ENCODE data around the gene SPATA6.

DNA sequence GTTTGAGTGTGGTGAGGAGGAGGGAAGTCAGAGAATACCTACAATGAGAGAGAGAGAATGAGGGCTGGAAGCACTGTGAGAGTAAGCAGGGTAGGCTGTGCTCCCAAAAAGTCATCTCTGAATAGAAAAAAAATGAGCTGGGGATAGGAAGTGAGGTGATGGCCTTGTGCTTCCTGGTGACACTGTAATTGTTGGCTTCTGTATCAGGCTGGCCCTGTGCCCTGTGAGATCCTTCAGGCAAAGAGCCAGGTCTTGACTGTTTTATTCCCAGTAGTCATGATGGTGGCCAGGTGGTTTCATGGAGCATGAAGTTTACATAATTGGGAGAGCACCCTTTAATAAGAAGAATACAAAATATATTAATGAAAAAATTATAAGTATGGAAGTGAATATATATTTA, 20.4 kb upstream of the SPATA6 start:
- TF ChIP-seq, protein P1, sequence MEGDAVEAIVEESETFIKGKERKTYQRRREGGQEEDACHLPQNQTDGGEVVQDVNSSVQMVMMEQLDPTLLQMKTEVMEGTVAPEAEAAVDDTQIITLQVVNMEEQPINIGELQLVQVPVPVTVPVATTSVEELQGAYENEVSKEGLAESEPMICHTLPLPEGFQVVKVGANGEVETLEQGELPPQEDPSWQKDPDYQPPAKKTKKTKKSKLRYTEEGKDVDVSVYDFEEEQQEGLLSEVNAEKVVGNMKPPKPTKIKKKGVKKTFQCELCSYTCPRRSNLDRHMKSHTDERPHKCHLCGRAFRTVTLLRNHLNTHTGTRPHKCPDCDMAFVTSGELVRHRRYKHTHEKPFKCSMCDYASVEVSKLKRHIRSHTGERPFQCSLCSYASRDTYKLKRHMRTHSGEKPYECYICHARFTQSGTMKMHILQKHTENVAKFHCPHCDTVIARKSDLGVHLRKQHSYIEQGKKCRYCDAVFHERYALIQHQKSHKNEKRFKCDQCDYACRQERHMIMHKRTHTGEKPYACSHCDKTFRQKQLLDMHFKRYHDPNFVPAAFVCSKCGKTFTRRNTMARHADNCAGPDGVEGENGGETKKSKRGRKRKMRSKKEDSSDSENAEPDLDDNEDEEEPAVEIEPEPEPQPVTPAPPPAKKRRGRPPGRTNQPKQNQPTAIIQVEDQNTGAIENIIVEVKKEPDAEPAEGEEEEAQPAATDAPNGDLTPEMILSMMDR (IDR thresholded peaks at IDR 0.05) = no peak
- no peak for TF ChIP-seq POLR2AphosphoS5 (IDR thresholded peaks at IDR 0.05; ENCODE audit: low read depth, low read length)
- TF ChIP-seq, protein P2, sequence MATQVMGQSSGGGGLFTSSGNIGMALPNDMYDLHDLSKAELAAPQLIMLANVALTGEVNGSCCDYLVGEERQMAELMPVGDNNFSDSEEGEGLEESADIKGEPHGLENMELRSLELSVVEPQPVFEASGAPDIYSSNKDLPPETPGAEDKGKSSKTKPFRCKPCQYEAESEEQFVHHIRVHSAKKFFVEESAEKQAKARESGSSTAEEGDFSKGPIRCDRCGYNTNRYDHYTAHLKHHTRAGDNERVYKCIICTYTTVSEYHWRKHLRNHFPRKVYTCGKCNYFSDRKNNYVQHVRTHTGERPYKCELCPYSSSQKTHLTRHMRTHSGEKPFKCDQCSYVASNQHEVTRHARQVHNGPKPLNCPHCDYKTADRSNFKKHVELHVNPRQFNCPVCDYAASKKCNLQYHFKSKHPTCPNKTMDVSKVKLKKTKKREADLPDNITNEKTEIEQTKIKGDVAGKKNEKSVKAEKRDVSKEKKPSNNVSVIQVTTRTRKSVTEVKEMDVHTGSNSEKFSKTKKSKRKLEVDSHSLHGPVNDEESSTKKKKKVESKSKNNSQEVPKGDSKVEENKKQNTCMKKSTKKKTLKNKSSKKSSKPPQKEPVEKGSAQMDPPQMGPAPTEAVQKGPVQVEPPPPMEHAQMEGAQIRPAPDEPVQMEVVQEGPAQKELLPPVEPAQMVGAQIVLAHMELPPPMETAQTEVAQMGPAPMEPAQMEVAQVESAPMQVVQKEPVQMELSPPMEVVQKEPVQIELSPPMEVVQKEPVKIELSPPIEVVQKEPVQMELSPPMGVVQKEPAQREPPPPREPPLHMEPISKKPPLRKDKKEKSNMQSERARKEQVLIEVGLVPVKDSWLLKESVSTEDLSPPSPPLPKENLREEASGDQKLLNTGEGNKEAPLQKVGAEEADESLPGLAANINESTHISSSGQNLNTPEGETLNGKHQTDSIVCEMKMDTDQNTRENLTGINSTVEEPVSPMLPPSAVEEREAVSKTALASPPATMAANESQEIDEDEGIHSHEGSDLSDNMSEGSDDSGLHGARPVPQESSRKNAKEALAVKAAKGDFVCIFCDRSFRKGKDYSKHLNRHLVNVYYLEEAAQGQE (IDR thresholded peaks at IDR 0.05; ENCODE audit: insufficient read depth in 1 of 2, low read depth in 2 of 2, low read length in 1 of 2) = no peak

All from Panc1 (cell line).